ENCODE measurements around the gene RNF169. TPM values are rescaled to one million over a fixed set of nuclear protein-coding genes. Genes with fewer than 3 reads are reported as not detected.
A peak's percentile ranks its signal among the peaks of the same experiment; 100 is the strongest.

The RNF169 gene
- total and polyA plus RNA-seq, 2 of the 13 experiments (the other 11 are each of a cell fraction or from before 2014, with no cell fraction given), result 5.3 to 14.2 TPM

- Histone ChIP-seq H3K36me3 (replicated peaks in 1 of 2; ENCODE audit: control insufficient read depth in 1 of 2, insufficient read depth in 2 of 2, low read length in 2 of 2) (no peaks in the 10 kb centered on the region), H3K9ac (ENCODE audit: insufficient read depth, low read depth, low read length) (peak overlapping the region; percentile 93), H3K4me3 (replicated peaks in 1 of 3; ENCODE audit: insufficient read depth in 1 of 3, low read depth in 2 of 3, low read length in 3 of 3) (peak overlapping the region; percentile 71 to 78 (median 77)), H3K79me2 (ENCODE audit: insufficient read depth, low read length) (peaks cover 44% of the 10 kb centered on the region), H3K4me1 (ENCODE audit: insufficient read depth, low read length) (peaks cover 54% of the 10 kb centered on the region), H3K27ac (ENCODE audit: extremely low read length, insufficient read depth, low read length) (peak overlapping the region; percentile 93), H3K4me2 (ENCODE audit: low read depth, low read length) (peak overlapping the region; percentile 93), H3K9me3 (ENCODE audit: low read length) (no peaks in the 10 kb centered on the region), H2AFZ (ENCODE audit: low read length) (no peak overlapping the region), H4K20me1 (ENCODE audit: insufficient read depth, low read length) (peaks cover 11% of the 10 kb centered on the region; the same call in 1 of the 2 replicates), H3K27me3 (ENCODE audit: control insufficient read depth in 1 of 2, insufficient read depth in 2 of 2, low read length in 2 of 2) (no peaks in the 10 kb centered on the region; a peak in 1 of 5 replicates)
- in situ Hi-C loops (cut with HindIII; ENCODE audit: extremely low pct_ligation_motif_present, low pct_unique_long_range_greater_than_20kb) (no loop called here), intact Hi-C loops (cut with micrococcal nuclease; ENCODE audit: unreplicated experiment) (loop anchor here (10.0 kb wide), 2 partner anchors 125 to 135 kb away; no protein-coding TSS in a partner anchor)
- BruUV-seq (replicated peaks), result no TSS peak
- CTCF ChIA-PET (ENCODE audit: low intra/inter-chr PET ratio, low total read pairs), result no interaction called here
- POLR2A ChIA-PET, result interaction anchor here (0.6 to 0.8 kb wide), 2 partner anchors 16 to 970 kb away, joined by 3 read pairs; no protein-coding TSS in a partner anchor
- peak; percentile 74 for ATAC-seq
- 3% methylated on average over 11 of the region's 63 CpGs for WGBS (ENCODE audit: low lambda C conversion rate)
- DNase-seq (ENCODE audit: low spot score), result peak; percentile 73
- no peak for FAIRE-seq
- TF ChIP-seq ZNF136 (CRISPR knock-in tag; IDR thresholded peaks at IDR 0.05; ENCODE audit: low read depth) (no peak), GMEB2 (CRISPR knock-in tag; IDR thresholded peaks at IDR 0.05; ENCODE audit: low read depth) (0 out of 2 replicates have a peak, but pooled peaks have one; percentile 43), PHF8 (CRISPR knock-in tag; IDR thresholded peaks at IDR 0.05) (peak; percentile 75), ZGPAT (CRISPR knock-in tag; IDR thresholded peaks at IDR 0.05) (no peak), MAZ (IDR thresholded peaks at IDR 0.05; ENCODE audit: borderline replicate concordance, low read depth, low read length) (no peak), MAZ (CRISPR knock-in tag; IDR thresholded peaks at IDR 0.05; ENCODE audit: low read depth) (0 out of 2 replicates have a peak, but pooled peaks have one; percentile 46), RAD21 (CRISPR knock-in tag; IDR thresholded peaks at IDR 0.05) (0 out of 2 replicates have a peak, but pooled peaks have one; percentile 6), ZNF318 (CRISPR knock-in tag; IDR thresholded peaks at IDR 0.05) (no peak), TBL1XR1 (IDR thresholded peaks at IDR 0.05; ENCODE audit: borderline replicate concordance, low read length, partially characterized antibody) (no peak), ZBTB25 (CRISPR knock-in tag; IDR thresholded peaks at IDR 0.05) (no peak)
Observed at GRCh38 chr11:74749127-74749964, 697 bp downstream of the RNF169 start.

Data from HepG2 (cell line).